ENCODE measurements around the gene PLAAT2.
A peak's percentile ranks its signal among the peaks of the same experiment; 100 is the strongest.

The PLAAT2 gene

GRCh38 chr11:63595296-63595695 is 32.1 kb upstream of the PLAAT2 start (continued):
- TF ChIP-seq, protein P1, sequence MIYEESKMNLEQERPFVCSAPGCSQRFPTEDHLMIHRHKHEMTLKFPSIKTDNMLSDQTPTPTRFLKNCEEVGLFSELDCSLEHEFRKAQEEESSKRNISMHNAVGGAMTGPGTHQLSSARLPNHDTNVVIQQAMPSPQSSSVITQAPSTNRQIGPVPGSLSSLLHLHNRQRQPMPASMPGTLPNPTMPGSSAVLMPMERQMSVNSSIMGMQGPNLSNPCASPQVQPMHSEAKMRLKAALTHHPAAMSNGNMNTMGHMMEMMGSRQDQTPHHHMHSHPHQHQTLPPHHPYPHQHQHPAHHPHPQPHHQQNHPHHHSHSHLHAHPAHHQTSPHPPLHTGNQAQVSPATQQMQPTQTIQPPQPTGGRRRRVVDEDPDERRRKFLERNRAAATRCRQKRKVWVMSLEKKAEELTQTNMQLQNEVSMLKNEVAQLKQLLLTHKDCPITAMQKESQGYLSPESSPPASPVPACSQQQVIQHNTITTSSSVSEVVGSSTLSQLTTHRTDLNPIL (CRISPR knock-in tag; IDR thresholded peaks at IDR 0.05; ENCODE audit: low read depth): no peak
- TF ChIP-seq ZNF565 (CRISPR knock-in tag; conservative IDR thresholded peaks at IDR 0.05; ENCODE audit: low read depth) (no peak), ZFP3 (CRISPR knock-in tag; IDR thresholded peaks at IDR 0.05) (no peak), TOX (CRISPR knock-in tag; IDR thresholded peaks at IDR 0.05; ENCODE audit: borderline replicate concordance) (no peak), SNAI2 (CRISPR knock-in tag; IDR thresholded peaks at IDR 0.05) (no peak), ZC3H10 (CRISPR knock-in tag; IDR thresholded peaks at IDR 0.05) (no peak), ARNTL (CRISPR knock-in tag; IDR thresholded peaks at IDR 0.05; ENCODE audit: borderline replicate concordance, low read depth) (no peak)

DNA sequence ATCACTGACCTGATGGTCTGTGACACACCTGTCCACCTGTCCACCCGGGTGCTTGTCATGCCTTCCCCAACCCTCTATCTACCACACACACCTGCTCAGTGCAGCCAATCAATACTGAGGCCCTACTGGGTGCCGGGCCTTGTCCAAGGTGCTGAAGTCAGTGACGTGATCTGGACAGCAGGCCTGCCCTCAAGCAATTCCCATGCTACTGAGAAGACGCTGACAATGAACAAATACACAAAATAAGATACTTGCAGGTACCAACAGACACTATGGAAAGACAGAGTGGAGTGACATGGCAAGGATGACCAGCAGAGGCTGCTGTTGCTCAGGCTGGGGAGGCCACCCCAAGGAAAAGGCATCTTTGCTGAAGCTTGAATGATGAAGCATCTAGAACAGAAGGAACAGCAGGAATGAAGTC is 29.8 kb upstream of the PLAAT2 start:
- peak; percentile 67 for ATAC-seq
- TF ChIP-seq ESRRG (CRISPR knock-in tag; IDR thresholded peaks at IDR 0.05) (no peak), ZNF70 (CRISPR knock-in tag; IDR thresholded peaks at IDR 0.05) (no peak)
- TF ChIP-seq, protein P2, sequence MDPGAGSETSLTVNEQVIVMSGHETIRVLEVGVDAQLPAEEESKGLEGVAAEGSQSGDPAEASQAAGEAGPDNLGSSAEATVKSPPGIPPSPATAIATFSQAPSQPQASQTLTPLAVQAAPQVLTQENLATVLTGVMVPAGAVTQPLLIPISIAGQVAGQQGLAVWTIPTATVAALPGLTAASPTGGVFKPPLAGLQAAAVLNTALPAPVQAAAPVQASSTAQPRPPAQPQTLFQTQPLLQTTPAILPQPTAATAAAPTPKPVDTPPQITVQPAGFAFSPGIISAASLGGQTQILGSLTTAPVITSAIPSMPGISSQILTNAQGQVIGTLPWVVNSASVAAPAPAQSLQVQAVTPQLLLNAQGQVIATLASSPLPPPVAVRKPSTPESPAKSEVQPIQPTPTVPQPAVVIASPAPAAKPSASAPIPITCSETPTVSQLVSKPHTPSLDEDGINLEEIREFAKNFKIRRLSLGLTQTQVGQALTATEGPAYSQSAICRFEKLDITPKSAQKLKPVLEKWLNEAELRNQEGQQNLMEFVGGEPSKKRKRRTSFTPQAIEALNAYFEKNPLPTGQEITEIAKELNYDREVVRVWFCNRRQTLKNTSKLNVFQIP (CRISPR knock-in tag; IDR thresholded peaks at IDR 0.05; ENCODE audit: borderline replicate concordance, low read depth): no peak

- no peak for ATAC-seq
- TF ChIP-seq GLIS3 (CRISPR knock-in tag; IDR thresholded peaks at IDR 0.05) (no peak), SNAI2 (CRISPR knock-in tag; IDR thresholded peaks at IDR 0.05) (no peak), ZC3H10 (CRISPR knock-in tag; IDR thresholded peaks at IDR 0.05) (no peak), PPARA (CRISPR knock-in tag; IDR thresholded peaks at IDR 0.05; ENCODE audit: borderline replicate concordance) (no peak), TCF4 (CRISPR knock-in tag; IDR thresholded peaks at IDR 0.05; ENCODE audit: borderline replicate concordance) (no peak), ESRRG (CRISPR knock-in tag; IDR thresholded peaks at IDR 0.05) (no peak), ZNF70 (CRISPR knock-in tag; IDR thresholded peaks at IDR 0.05) (no peak), RARB (CRISPR knock-in tag; IDR thresholded peaks at IDR 0.05) (no peak), CSDC2 (CRISPR knock-in tag; IDR thresholded peaks at IDR 0.05) (no peak), TOX (CRISPR knock-in tag; IDR thresholded peaks at IDR 0.05; ENCODE audit: borderline replicate concordance) (no peak), ZNF8 (CRISPR knock-in tag; IDR thresholded peaks at IDR 0.05) (no peak), ZFP3 (CRISPR knock-in tag; IDR thresholded peaks at IDR 0.05) (no peak)
- TF ChIP-seq, protein P1 (CRISPR knock-in tag; IDR thresholded peaks at IDR 0.05; ENCODE audit: low read depth): no peak
Observed at GRCh38 chr11:63590024-63590788, 27.0 kb upstream of the PLAAT2 start.

GRCh38 chr11:63589000-63589399 is 25.8 kb upstream of the PLAAT2 start:
- TF ChIP-seq ZFP30 (CRISPR knock-in tag; IDR thresholded peaks at IDR 0.05): no peak
- TF ChIP-seq ZFP3 (CRISPR knock-in tag; IDR thresholded peaks at IDR 0.05): no peak

GRCh38 chr11:63586451-63587166 is 23.4 kb upstream of the PLAAT2 start:
- TF ChIP-seq, protein P2 (CRISPR knock-in tag; IDR thresholded peaks at IDR 0.05; ENCODE audit: borderline replicate concordance, low read depth): no peak
- TF ChIP-seq, protein P3, sequence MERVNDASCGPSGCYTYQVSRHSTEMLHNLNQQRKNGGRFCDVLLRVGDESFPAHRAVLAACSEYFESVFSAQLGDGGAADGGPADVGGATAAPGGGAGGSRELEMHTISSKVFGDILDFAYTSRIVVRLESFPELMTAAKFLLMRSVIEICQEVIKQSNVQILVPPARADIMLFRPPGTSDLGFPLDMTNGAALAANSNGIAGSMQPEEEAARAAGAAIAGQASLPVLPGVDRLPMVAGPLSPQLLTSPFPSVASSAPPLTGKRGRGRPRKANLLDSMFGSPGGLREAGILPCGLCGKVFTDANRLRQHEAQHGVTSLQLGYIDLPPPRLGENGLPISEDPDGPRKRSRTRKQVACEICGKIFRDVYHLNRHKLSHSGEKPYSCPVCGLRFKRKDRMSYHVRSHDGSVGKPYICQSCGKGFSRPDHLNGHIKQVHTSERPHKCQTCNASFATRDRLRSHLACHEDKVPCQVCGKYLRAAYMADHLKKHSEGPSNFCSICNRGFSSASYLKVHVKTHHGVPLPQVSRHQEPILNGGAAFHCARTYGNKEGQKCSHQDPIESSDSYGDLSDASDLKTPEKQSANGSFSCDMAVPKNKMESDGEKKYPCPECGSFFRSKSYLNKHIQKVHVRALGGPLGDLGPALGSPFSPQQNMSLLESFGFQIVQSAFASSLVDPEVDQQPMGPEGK (CRISPR knock-in tag; IDR thresholded peaks at IDR 0.05; ENCODE audit: borderline replicate concordance): no peak
- no peak for ATAC-seq

More at GRCh38 chr11:63589000-63589399, 25.8 kb upstream of the PLAAT2 start:
- no peak for ATAC-seq
